OCI-M2 (cell line): ENCODE data around the gene MTURN.
A peak's percentile ranks its signal among the peaks of the same experiment; 100 is the strongest.

Experiments used
- DNase-seq: peaks from one replicate; lab custom pipeline; 2025; ENCODE audit not compliant: unreplicated experiment; lab: John Stamatoyannopoulos, UW

The MTURN gene

DNA sequence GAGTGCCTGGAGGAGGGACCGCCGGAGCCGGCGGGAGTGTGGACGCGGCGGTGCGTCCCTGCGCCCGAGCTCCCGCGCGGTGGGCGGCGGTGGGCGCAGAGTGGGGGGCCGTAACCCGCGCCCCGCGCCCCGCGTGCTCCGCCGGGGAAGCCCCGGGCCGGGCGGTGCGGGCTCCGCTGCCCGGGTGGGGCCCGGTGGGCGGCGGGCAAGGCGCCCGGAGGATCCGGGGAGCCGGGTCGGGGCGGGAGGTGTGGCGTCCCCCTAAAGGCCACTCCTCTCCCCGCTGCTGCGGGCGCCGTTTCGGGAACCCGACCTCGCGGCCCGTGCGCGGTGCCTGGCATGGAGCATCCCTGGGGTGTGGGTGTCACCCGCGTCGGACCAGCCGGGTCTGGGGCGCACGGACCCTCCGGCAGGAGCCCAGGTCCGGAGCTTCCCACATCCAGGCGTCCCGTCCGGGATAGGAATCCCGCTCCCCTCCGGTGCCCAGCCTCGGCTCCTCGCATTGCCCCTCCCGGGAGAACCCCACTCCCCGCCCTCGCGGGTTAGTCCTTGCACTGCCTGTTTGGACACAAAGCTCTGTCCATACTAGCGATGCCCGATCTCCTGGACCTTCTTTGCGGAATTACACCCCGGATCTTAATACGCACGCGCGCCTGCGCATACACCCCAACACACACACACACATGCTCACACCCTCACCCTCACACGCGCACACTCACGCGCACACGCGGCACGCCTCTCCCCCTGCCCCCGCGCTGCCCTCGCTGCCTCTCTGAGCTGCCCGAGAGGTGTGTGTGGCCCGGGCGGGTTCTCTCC, 723 bp downstream of the MTURN start:
- DNase-seq = no peak

GRCh38 chr7:30136117-30136731, 1.4 kb downstream of the MTURN start:
- DNase-seq = no peak

- no peak for DNase-seq
Measured at GRCh38 chr7:30136743-30137485, 2.1 kb downstream of the MTURN start.

GRCh38 chr7:30139836-30140384, 5.1 kb downstream of the MTURN start:
- no peak for DNase-seq

DNA sequence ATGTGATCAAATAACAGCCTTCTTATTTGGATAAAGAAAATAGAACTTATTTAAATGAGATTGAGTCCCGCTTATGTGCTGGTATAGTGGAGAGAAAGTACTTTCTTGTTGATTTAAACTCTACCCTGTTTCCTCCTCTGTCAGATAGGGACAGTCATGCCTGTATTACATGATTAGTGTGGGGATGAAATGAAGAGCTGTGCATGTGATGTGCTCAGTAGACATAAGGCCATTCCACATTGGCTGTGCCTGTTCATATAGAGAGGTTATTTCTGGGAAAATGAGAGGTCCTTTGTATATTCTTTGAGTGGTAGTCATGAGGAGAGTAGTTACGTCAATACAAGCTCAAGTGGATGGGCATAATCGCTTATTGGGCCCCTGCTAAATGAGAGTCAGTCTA, 5.7 kb downstream of the MTURN start:
- no peak for DNase-seq

GRCh38 chr7:30142710-30143109, 7.9 kb downstream of the MTURN start:
- no peak for DNase-seq

DNA sequence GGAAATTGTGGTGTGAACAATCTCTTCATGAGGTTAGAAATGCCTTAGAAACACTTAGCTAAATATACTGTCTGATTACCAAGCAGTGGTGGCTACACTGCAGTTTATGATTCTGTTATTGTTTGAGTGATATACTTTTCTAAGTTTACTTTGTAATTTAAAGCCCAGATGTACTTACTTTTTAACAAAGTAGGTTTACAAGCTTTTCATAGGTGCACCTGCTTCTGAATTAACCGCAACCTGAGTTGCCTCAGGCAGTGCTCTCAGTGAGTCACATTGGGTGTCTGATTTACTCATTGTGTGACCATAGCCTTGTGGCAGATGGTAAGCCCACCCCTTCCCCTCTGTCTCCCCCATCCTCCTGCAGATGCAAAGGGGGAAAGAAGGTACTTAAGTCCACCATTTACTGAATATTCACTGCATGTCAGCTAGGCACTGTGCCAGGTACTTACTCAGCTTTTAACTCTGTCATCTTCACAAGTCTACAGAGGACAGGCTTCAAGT, 9.0 kb downstream of the MTURN start:
- DNase-seq = no peak

DNA sequence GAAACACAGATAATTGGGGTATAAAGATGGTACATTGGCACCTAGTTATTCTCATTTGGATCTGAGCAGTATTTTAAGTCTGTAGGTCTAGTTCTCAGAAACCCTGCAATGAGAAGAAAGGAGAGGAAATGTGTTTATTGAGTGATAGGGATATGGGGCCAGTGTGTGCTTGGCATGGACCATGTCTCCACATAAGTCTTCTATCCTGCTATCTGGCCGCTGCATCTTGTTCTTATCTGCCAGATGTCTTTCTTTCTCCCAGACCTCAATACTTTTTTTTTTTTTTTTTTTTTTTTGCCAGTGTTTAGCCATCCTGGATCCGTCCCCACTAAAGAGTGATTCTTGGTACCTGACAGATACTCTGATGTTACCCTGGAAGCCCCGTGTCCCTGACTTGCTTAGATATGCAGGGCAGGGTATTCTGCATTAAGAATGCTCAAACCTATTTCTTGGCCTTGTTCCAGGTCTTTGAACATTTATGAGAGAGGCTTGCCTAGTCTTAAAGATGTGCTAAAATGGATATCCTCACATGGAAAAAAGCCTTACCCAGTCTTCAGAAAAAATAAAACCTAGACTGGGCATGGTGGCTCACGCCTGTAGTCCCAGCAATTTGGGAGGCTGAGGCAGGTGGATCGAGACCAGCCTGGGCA, 10.0 kb downstream of the MTURN start:
- DNase-seq = no peak

DNA sequence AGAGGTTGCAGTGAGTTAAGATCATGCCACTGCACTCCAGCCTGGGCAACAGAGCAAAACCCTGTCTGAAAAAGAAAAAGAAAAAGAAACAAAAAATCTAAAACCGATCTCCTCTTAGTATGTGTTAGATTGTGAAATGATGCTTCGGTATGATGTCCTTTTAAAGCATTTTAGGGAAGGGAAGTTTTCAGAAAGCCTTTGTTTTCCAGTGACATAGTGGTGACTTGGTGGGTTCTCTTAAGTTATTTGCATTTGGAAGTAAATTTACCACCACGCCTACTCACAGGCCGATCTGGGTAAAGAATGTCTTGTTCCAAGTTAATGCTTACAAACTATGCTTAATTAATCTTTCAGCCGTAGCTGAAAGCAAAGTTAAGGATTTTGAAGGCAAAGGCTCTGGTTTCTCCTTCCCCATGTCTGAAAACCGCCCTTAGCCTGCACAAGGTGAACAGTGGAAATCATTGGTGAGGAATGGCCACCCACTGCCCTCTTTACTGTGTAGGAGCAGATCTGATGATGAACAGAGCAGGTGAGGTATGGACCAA, 10.7 kb downstream of the MTURN start:
- no peak for DNase-seq

- DNase-seq = peak; percentile 56
Measured at GRCh38 chr7:30146127-30146612, 11.4 kb downstream of the MTURN start.

DNA sequence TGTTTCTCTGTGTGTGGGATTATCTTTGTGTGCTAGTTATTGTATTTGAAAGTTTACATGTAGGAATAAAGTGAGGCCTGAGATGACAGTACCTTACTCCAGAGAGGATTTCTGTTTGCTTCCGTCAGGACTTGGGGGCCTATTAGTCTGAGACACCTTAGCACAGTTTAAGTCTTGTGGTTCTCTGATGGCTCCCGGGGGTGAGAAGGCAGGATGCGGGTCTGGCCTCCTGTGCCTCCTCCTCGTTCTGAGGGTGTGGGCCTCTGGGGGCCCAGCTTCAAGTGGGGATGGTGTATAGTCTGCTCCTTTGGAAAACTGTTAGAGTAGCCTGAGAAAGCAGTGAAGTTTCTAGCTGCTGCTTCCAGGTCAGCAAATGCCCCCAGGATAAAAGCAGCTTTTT, 12.4 kb downstream of the MTURN start:
- DNase-seq = no peak

GRCh38 chr7:30147785-30148184, 13.0 kb downstream of the MTURN start:
- no peak for DNase-seq

DNA sequence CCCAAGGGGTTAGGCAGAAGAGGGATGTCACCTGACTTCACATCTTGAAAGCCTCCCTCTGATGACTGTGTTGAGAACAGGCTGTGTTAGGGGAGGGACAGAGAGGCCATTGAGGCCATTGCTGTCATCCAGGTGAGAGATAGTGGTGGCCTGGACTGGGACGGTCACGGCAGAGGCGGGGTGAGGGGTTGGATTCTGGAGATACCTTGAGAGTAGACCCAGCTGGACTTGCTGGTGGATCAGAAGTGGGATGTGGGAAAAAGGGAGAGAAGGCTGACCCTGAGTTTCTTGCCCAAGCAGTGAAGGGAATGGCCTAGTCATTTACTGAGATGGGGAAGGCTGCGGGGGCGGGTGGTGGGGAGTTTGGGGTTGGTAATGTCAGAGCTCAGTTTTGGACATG, 13.6 kb downstream of the MTURN start:
- no peak for DNase-seq

DNA sequence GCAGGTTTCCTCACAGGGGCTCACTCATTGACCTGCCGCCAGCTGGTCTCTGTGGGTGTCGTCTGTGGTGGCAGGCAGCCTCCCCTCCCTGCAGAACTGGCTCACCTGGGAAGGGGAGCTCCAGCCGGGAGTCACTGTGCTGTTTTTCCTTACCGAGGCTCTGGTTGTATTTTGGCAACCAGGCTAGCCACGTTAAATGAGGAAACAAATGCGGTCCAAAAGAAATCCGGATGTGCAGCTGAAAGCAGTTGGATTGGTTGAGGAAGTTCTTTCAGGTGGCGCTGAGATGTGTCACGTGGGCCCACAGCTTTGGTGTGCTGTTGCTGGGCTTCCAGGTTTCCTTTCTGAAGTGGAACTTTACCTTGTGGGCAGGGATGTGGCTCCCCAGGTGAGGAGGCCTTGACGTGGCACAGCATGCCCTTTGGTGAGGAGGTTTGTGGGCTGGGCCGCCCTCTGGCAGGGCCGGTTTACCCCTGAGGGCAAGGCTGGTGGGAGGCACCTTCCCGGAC, 14.2 kb downstream of the MTURN start:
- DNase-seq = no peak

DNA sequence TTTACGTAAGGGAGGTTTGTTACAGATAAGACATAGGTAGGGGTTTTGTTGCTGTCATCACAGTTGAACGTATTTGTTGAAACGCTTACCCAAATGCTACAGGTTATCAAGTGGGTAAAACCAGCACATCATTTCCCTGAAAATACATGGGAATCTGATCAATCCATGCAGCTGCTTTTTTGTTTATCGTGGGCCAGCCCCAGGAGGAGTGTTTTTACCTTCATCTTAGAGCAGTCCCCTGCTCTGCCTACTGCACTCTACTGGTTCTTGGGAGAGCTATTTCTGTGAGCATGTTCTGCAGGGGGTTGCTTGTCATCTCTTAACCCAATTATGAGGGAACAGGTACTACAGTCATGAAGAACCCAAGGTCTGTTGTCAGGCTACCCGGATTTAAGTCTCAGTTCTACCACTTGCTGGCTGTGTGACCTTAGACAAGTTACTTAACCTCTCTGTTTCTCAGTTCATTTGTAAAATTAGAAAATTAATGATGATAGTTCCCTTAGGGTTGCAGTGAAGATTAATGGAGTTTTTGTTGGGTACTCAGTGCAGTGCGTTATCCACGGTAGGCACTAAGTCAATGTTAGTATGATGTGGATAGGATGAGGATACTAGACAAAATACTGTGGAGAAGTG, 15.0 kb downstream of the MTURN start:
- DNase-seq = no peak

DNA sequence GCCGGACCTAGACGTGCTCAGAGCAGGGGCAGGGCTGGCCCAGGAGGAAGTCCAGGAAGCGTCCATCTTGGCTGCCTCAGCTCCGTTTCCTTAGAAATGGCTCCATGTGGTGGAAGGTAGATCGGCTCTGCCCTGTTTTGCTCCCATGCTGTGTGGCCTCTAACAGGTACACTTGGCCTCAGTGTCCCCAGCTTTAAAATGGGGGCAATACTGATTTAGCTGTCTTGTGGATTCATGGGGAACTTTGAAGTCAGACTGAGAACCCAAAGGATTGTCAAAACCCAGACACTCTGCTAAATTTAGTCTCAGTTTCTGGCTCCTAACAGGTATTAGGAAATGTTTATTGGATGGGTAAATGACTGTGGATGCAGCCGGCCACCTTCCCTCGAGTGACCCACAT, 15.9 kb downstream of the MTURN start:
- DNase-seq = no peak

- DNase-seq = no peak
Measured at GRCh38 chr7:30154111-30154587, 19.4 kb downstream of the MTURN start.

DNA sequence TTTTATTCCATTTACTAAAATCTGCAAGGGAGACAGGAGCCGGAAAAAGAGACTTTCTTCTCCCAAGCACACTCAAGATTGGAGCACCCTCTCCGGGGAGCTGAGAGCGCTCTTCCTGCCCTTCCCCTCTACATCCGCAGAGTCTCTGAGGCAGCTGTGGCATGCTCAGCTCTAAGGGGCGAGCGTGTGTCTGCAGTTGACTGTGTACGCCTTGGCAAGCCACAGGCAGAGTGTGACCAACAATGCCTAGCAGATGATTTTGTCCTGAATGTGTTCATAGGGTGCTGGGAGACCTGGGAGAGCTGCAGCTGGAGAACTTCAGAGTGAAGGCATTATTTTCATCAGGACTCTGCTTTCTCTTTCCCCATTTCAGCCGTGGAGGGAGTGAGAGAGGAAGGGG, 20.7 kb downstream of the MTURN start:
- DNase-seq = no peak

DNA sequence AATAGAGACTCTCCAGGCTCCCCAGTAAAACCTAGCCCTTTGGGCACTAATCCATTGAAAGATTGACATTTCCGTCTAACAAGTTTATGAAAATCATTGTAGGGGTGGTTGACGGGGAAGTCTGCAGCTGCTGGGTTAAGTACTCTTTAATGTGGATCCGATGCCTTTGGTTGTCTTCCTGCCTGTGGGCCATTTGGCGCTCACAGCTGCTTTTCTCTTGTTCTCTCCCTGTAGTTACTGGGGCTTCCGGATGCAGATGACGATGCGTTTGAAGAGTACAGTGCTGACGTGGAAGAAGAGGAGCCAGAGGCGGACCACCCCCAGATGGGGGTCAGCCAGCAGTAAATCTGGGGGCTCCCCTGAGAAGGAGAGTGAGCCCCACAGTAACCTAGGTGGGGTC, 22.4 kb downstream of the MTURN start:
- no peak for DNase-seq

- DNase-seq = no peak
Measured at GRCh38 chr7:30159163-30159562, 24.4 kb downstream of the MTURN start.
